GM18507 (cell line): ENCODE measurements around the gene TSBP1.
"Not testable (repeated sequence)": the region's sequence is repeated elsewhere in the genome, so short reads cannot be mapped to it uniquely, and the experiment has no call there.

ENCODE experiments used
- DNase-seq: peaks from one replicate; pipeline ENCODE4 v3.0.0; 2011; ENCODE audit warnings: low read depth; ENCODE audit not compliant: insufficient read length; ENCODE audit errors: extremely low spot score
- FAIRE-seq: peaks from 2 replicates; lab custom pipeline; 2011; peaks lifted over from hg19 to GRCh38; lab: Jason Lieb, UNC

Gene TSBP1

GRCh38 chr6:32293695-32294094 is 78.0 kb downstream of the TSBP1 start:
- FAIRE-seq, result no peak
- no peak for DNase-seq

- FAIRE-seq (no peak), DNase-seq (no peak)
Observed at GRCh38 chr6:32291543-32291942, 80.2 kb downstream of the TSBP1 start.

- DNase-seq (no peak), FAIRE-seq (no peak)
Observed at GRCh38 chr6:32290886-32291450, 80.7 kb downstream of the TSBP1 start.

- DNase-seq, result no peak
- no peak for FAIRE-seq
Observed at GRCh38 chr6:32288426-32288825, 83.3 kb downstream of the TSBP1 start.

- peak; percentile 81 for FAIRE-seq
- not testable (repeated sequence) for DNase-seq
Observed at GRCh38 chr6:32273801-32274577, 97.7 kb downstream of the TSBP1 start.

GRCh38 chr6:32271429-32271828 is 100.3 kb downstream of the TSBP1 start:
- DNase-seq (no peak), FAIRE-seq (peak; percentile 99)

GRCh38 chr6:32268459-32268858 is 103.2 kb downstream of the TSBP1 start:
- DNase-seq, result not testable (repeated sequence)
- peak; percentile 60 for FAIRE-seq

GRCh38 chr6:32267035-32267434 is 104.7 kb downstream of the TSBP1 start:
- DNase-seq, result no peak
- no peak for FAIRE-seq

- not testable (repeated sequence) for FAIRE-seq, DNase-seq
Observed at GRCh38 chr6:32257262-32257661, 114.4 kb downstream of the TSBP1 start.

- DNase-seq (peak; percentile 35), FAIRE-seq (peak; percentile 81)
Observed at GRCh38 chr6:32255199-32256153, 116.2 kb downstream of the TSBP1 start.

GRCh38 chr6:32254761-32255198 is 116.9 kb downstream of the TSBP1 start:
- DNase-seq, result no peak
- FAIRE-seq, result no peak

- FAIRE-seq, result peak; percentile 87
- DNase-seq, result no peak
Observed at GRCh38 chr6:32252331-32253009, 119.2 kb downstream of the TSBP1 start.

- DNase-seq (no peak), FAIRE-seq (no peak)
Observed at GRCh38 chr6:32249262-32249661, 122.4 kb downstream of the TSBP1 start.

- FAIRE-seq, result no peak
- DNase-seq, result no peak
Observed at GRCh38 chr6:32247401-32247800, 124.3 kb downstream of the TSBP1 start.

- DNase-seq, result peak; percentile 75
- peak; percentile 85 for FAIRE-seq
Observed at GRCh38 chr6:32244946-32245398, 126.7 kb downstream of the TSBP1 start.

- FAIRE-seq, result no peak
- DNase-seq, result no peak
Observed at GRCh38 chr6:32244270-32244669, 127.4 kb downstream of the TSBP1 start.
